WERI-Rb-1 (cell line): ENCODE measurements around the gene CNNM3.
"Not testable (repeated sequence)": the region's sequence is repeated elsewhere in the genome, so short reads cannot be mapped to it uniquely, and the experiment has no call there.

Experiments
- DNase-seq: peaks from one replicate; pipeline ENCODE4 v3.0.0-alpha.2; 2020
- H3K27ac ChIP-seq: fragments of 250-450 bp; sonication (Bioruptor Pico); 2 replicates; pipeline ENCODE4 v1.5.1; 2020; ENCODE audit warnings: mild to moderate bottlenecking, moderate library complexity
- H3K27me3 ChIP-seq: fragments of 250-450 bp; sonication (Bioruptor Pico); 2 replicates; pipeline ENCODE4 v1.5.1; 2021; ENCODE audit warnings: mild to moderate bottlenecking, low read depth, moderate library complexity; ENCODE audit not compliant: insufficient read depth, severe bottlenecking
- H3K36me3 ChIP-seq: fragments of 250-450 bp; sonication (Bioruptor Pico); 2 replicates; pipeline ENCODE4 v1.5.1; 2020; ENCODE audit warnings: mild to moderate bottlenecking, moderate library complexity
- H3K4me3 ChIP-seq: 2 replicates; pipeline ENCODE4 v1.5.1; 2011; ENCODE audit warnings: low read depth, mild to moderate bottlenecking, control low read depth, low read length
- H3K9me3 ChIP-seq: fragments of 250-450 bp; sonication (Bioruptor Pico); 2 replicates; pipeline ENCODE4 v1.5.1; 2021; ENCODE audit warnings: mild to moderate bottlenecking, moderate library complexity; ENCODE audit not compliant: severe bottlenecking
- TF ChIP-seq, protein P1 (sequence below): IDR thresholded peaks from 2 replicates; pipeline ENCODE4 v1.5.1; 2011; ENCODE audit warnings: low read depth, mild to moderate bottlenecking, control low read depth, inconsistent platforms, low read length

CNNM3 gene

DNA sequence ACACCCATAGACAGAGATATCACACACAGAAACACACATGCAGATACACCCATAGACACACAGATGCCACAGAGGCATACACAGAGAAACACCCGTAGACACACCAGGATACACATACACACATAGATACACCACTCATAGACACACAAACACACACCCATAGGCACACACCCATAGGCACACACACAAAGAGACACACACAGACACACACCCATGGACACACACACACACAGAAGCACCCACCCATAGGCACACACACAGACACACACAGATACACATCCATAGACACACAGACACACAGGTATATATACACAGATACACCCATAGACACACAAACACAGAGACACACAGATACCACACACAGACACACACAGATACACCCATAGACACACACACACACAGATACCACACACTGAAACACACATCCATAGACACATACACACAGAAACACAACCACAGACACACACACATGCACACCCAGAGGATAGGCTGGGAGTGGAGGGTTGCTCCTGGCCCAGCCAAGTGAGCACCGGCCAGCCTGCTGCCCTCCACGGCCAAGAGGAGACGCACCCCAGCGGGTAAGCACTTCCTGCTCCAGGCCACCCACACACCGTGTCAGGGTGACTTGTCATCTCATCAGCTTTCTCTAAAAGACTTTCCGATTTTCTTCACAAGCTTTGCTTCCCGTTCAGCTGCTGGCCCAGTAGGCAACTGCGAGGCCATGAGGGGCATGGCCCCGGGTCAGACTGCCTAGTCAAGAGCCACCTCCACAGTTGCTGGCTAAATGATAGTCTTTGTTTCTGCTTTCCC lies 14.1 kb upstream of the CNNM3 start:
- no peak for DNase-seq
- Histone ChIP-seq H3K36me3 (peaks cover 30% of the 10 kb centered on the region), H3K27ac (no peak overlapping the region), H3K27me3 (no peaks in the 10 kb centered on the region), H3K4me3 (no peak overlapping the region), H3K9me3 (no peaks in the 10 kb centered on the region)
- TF ChIP-seq, protein P1, sequence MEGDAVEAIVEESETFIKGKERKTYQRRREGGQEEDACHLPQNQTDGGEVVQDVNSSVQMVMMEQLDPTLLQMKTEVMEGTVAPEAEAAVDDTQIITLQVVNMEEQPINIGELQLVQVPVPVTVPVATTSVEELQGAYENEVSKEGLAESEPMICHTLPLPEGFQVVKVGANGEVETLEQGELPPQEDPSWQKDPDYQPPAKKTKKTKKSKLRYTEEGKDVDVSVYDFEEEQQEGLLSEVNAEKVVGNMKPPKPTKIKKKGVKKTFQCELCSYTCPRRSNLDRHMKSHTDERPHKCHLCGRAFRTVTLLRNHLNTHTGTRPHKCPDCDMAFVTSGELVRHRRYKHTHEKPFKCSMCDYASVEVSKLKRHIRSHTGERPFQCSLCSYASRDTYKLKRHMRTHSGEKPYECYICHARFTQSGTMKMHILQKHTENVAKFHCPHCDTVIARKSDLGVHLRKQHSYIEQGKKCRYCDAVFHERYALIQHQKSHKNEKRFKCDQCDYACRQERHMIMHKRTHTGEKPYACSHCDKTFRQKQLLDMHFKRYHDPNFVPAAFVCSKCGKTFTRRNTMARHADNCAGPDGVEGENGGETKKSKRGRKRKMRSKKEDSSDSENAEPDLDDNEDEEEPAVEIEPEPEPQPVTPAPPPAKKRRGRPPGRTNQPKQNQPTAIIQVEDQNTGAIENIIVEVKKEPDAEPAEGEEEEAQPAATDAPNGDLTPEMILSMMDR, result no peak

DNA sequence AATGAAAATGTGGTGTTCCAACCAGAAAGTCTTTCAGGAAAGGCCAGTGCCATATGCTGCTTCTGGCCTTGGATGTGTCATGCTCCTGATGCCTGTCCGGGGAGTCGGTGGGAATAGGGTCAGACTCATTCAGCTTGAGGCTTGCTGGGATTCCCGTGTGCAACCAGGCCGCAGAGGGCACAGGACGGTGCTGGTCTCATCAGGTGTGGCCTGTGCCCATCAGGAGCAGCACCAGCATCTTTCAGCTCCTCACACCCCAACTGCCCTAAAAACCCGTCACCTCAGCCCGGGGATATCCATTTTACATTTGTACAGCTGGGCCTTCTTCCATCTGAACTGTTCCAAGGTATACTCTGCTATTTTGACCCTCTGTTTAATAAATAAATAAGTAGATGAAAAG lies 13.3 kb upstream of the CNNM3 start:
- Histone ChIP-seq H3K36me3 (peaks cover 26% of the 10 kb centered on the region), H3K4me3 (no peak overlapping the region), H3K27ac (no peak overlapping the region), H3K27me3 (no peaks in the 10 kb centered on the region), H3K9me3 (no peaks in the 10 kb centered on the region)
- TF ChIP-seq, protein P1, result no peak
- no peak for DNase-seq

DNA sequence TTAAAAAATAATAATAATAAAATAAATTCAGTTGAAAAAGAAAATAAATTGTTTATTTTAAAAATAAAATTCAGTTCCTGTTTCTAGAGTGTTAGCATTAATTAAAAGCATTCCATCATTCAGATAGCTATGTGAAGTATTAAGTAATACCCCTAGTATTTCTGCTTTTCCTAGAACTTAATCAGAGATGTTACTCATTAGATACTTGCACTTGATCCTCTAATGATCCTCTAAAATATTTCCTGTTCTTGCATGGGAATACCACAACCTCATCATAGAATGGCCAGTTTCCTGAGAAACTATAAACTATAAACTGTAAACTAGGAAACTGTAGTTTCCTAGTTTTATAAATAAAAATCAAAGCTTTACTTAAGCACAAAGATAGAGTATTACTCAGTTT lies 11.1 kb upstream of the CNNM3 start:
- H3K9me3 ChIP-seq, result no peaks in the 10 kb centered on the region
- DNase-seq, result no peak
- peak overlapping the region; percentile 72 for H3K27ac ChIP-seq
- TF ChIP-seq, protein P1, result no peak
- H3K27me3 ChIP-seq, result no peaks in the 10 kb centered on the region
- no peak overlapping the region for H3K4me3 ChIP-seq
- H3K36me3 ChIP-seq, result peaks cover 21% of the 10 kb centered on the region

DNA sequence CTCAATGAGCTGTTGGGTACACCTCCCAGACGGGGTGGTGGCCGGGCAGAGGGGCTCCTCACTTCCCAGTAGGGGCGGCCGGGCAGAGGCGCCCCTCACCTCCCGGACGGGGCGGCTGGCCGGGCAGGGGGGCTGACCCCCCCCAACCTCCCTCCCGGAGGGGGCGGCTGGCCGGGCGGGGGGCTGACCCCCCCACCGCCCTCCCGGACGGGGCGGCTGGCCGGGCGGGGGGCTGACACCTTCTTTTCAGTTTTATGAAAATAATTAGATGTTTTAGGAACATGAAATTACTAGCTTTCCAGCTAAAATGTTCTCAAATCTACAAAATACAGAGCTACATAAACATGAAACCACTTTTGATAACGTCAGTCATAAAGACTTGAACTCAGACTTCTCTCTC lies 10.1 kb upstream of the CNNM3 start:
- not testable (repeated sequence) for H3K27me3 ChIP-seq, H3K9me3 ChIP-seq, DNase-seq, H3K4me3 ChIP-seq
- H3K36me3 ChIP-seq, result peaks cover 27% of the 10 kb centered on the region
- H3K27ac ChIP-seq, result peak overlapping the region; percentile 39; the same call in 1 of the 2 replicates

DNA sequence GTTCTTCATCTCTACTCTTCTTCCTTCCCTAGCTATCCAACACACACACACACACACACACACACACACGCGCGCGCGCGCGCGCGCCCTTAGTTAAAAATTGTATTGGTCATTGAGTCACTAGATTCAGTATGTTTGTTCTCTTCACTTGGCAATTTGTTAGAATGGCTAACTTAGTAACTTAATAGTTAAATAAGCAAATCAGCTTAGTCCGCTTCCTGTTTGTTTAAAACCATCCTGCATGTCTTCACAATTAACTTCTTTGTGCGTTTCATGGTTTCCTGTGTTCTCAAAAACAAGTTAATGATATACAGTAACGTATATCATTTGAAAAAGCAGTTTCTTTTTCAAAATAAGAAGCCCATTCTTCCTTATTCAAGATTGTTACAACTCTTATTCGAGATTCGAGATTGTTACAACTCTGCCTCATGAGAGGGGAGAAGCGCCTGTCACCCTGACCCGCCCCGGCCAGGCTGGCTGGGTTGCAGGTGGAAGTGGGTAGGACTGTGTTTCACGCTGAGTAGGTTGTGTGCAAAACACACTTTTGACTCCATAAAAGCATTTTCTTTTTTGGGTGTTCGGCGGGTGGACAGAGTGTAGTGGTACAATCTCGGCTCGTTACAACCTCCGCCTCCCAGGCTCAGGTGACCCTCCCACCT lies 9.5 kb upstream of the CNNM3 start:
- no peaks in the 10 kb centered on the region for H3K27me3 ChIP-seq
- no peak overlapping the region for H3K4me3 ChIP-seq
- DNase-seq, result no peak
- TF ChIP-seq, protein P1, result no peak
- H3K27ac ChIP-seq, result no peak overlapping the region
- H3K36me3 ChIP-seq, result peaks cover 28% of the 10 kb centered on the region
- H3K9me3 ChIP-seq, result no peaks in the 10 kb centered on the region

DNA sequence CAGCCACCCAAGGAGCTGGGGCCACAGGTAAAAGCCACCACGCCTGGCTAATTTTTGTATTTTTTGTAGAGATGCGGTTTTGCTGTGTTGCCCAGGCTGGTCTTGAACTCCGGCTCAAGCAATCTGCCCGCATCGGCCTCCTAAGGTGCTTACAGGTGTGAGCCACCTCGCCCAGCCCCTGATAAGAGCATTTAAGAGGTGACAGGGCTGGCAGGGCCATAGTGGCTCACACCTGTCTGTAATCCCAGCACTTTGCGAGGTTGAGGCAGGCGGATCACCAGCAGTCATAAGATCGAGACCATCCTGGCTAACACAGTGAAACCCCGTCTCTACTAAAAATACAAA lies 9.0 kb upstream of the CNNM3 start:
- Histone ChIP-seq H3K27ac (no peak overlapping the region), H3K36me3 (peaks cover 26% of the 10 kb centered on the region), H3K9me3 (no peaks in the 10 kb centered on the region), H3K4me3 (no peak overlapping the region), H3K27me3 (no peaks in the 10 kb centered on the region)
- TF ChIP-seq, protein P1, result no peak
- no peak for DNase-seq
